ENCODE data around the gene LAMA3.
A peak's percentile ranks its signal among the peaks of the same experiment; 100 is the strongest.
"Not testable (repeated sequence)": the region's sequence is repeated elsewhere in the genome, so short reads cannot be mapped to it uniquely, and the experiment has no call there.

The LAMA3 gene

DNA sequence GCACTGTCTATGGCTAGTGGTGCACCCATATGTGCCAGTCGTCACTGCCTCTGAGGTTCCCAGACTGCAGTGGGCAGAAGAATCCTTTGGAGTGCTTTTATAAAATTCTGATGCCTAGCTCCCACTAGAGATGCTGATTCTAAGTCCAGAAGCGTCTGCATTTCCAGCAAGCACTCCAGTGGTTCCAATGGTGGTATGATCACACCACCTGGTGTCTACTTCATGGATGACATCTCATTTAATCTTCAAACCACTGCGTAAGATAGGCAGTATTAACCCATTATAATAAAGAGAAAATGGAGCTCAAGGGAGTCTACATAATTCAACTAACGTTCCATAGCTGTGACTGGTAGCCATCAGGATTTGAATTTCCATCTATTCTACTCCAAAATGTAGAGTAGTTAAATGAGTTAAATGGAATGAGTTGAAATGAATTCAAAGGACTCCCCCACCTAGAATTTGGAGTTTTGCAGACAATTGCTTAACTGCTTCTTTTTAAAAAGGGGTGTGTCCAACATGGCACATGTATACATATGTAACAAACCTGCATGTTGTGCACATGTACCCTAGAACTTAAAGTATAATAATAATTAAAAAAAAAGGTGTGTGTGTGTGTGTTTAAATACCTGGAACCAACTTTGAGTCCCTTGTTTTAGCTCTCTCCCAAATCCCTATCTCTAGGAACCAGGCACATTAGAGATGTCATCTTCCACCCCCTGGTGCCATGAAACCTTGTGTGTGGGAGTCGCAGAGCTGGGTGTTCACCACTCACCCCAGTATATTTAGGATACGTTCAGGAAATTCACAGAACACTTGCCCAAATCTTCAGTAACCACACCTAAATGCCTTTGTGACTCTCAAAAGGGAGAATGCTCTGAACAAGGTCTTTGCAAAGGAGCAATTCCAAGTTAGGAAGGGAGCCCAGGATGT is 14.1 kb downstream of the LAMA3 start:
- DNase-seq (ENCODE audit: low spot score): no peak

GRCh38 chr18:23703987-23704384 is 14.7 kb downstream of the LAMA3 start:
- no peak for DNase-seq (ENCODE audit: low spot score)

GRCh38 chr18:23704806-23705205 is 15.6 kb downstream of the LAMA3 start:
- DNase-seq (ENCODE audit: low spot score): no peak

GRCh38 chr18:23706971-23707640 is 17.9 kb downstream of the LAMA3 start:
- no peak for DNase-seq (ENCODE audit: low spot score)

GRCh38 chr18:23710068-23710527 is 20.8 kb downstream of the LAMA3 start:
- DNase-seq (ENCODE audit: low spot score): peak; percentile 74

- peak; percentile 62 for DNase-seq (ENCODE audit: low spot score)
Observed at GRCh38 chr18:23710946-23711345, 21.7 kb downstream of the LAMA3 start.

DNA sequence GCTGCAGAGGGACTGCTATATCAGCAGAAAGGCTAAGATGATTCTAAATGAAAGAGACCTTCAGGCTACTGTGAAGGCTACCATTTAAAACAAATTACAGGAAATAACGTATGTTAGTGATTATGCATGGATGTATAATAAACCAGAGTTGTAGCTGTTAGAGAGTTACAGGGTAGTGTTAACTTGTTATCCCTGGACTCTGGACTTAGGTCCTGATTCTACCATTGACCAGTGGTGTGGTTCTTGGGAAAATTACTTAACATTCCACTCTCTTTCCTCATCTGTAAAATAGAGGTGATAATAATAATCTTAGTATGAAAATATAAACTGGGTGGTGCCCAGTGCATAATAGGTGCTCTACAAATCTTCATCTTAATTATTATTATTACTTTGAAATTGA is 22.2 kb downstream of the LAMA3 start:
- no peak for DNase-seq (ENCODE audit: low spot score)

DNA sequence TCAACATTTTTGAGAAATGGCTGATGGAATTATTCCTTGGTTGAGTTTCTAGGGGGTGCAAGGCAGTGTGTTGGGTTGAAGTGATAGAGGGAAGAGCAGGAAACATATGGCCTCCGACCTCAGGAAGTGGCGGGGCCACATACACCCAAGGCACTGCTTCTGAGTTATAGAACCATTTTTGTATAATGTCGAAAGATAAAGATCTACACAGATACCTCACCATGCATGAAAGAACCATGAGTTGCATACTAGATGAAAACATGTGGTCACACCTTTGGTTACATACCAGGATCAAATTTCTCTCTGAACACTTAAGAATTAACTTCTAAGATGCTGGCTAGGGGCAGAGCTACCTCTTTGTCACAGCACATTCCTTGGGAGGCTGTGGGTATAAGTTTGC is 23.2 kb downstream of the LAMA3 start:
- DNase-seq (ENCODE audit: low spot score): no peak

GRCh38 chr18:23714576-23714975 is 25.3 kb downstream of the LAMA3 start:
- DNase-seq (ENCODE audit: low spot score): no peak

- not testable (repeated sequence) for DNase-seq (ENCODE audit: low spot score)
Observed at GRCh38 chr18:23716079-23716478, 26.8 kb downstream of the LAMA3 start.

- DNase-seq (ENCODE audit: low spot score): no peak
Observed at GRCh38 chr18:23716516-23716915, 27.3 kb downstream of the LAMA3 start.

- DNase-seq (ENCODE audit: low spot score): no peak
Observed at GRCh38 chr18:23716966-23717365, 27.7 kb downstream of the LAMA3 start.

DNA sequence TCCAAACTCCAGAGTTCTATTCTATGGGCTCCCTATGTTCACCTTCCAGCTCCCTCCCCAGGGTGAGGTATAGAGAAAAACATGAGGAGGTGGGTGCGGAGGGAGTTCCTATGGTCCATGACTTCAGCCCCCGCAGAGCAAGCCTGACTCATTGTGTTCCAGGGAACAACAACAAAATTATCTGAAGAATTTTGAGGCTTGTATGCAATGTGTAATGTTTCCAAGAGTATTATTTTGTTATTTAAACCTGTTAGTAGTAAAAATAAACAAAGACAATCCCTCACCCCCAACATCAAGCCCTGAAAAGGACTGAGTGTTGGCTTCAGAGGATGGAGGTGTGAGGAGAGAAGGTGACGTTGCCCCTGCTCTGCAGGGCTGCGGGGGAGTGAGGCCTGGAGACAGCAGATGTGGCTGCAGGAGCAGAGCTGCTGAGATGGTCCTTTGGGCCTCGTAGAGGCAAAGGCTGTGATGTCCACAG is 29.0 kb downstream of the LAMA3 start:
- DNase-seq (ENCODE audit: low spot score): no peak

DNA sequence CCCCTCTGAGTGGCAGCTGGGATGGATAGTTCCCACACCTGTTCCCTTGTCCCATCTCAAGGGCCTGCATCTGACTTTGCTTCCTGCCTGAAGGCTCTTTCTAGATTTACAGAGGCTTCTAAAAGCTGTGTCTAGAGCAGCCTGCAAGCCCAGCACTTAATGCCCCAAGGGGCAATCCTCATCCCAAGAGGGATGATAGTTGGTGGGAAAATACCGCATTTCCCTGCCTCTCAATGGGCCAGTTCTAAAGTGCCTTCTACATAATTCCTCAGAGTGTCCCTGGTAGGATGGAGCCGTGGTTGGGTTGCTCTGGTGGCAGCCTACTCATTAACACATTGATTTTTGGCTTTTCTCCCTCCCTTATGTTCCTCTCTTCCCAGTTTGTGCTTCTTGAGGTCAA is 29.5 kb downstream of the LAMA3 start:
- DNase-seq (ENCODE audit: low spot score): no peak

GRCh38 chr18:23719634-23720201 is 30.5 kb downstream of the LAMA3 start:
- peak; percentile 90 for DNase-seq (ENCODE audit: low spot score)

- DNase-seq (ENCODE audit: low spot score): no peak
Observed at GRCh38 chr18:23721696-23722480, 32.6 kb downstream of the LAMA3 start.

DNA sequence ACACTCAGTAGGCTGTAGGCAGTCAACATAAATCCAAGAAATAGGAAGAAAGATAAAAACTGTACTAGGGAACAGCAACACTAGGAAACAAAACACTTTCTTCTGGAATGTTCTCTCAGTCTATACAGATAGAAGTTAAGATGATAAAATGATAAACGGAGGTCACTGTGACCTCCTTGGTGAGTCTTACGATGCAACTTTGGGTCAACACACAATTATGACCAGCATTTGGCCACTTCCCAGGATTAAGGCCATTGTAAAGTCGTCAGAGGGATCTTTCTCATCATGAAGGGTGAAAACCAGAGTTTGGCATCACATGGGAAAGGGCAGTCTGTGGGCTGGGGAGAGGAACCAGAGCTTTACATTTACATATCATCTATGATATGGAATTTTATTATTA is 33.4 kb downstream of the LAMA3 start:
- peak; percentile 20 for DNase-seq (ENCODE audit: low spot score)

GRCh38 chr18:23723121-23723520 is 33.9 kb downstream of the LAMA3 start:
- DNase-seq (ENCODE audit: low spot score): no peak

DNA sequence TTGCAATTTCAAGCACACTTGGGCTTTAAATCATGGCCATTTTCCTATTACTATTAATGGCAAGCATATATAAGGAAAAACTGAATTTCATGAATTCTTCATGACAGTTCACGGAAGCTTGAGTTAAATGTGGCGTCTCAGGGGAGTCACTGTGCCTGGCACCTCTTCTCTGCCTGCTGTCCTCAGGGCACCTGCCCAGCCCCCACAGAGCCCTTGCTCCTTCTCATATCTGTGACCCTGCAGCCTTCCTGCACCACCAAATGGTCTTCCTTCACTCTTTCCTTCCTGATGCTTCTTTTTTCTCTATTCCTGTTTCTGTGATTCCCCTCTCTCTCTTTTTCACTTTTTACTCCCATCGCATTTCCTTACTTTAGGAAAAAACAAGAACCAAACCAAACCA is 35.4 kb downstream of the LAMA3 start:
- DNase-seq (ENCODE audit: low spot score): no peak

DNA sequence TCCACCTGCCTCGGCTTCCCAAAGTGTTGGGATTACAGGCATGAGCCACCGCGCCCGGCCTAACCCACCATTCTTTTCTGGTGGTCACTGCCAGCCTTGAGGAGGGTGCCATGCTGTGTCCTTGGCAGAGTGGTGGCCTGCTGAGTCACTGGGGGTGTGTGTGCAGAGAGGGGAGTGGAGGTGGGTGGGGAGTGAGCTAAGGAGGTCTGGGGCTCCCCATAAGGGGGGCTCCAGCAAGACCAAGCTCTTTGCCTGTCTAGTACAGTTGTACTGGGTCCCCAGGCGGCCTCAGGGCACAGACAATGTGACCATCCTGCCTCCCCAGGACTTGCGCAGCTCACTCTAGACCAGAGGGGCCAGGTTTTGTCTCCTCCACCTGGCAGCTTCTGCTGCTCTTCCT is 36.1 kb downstream of the LAMA3 start:
- no peak for DNase-seq (ENCODE audit: low spot score)

GRCh38 chr18:23725827-23726661 is 36.8 kb downstream of the LAMA3 start:
- no peak for DNase-seq (ENCODE audit: low spot score)
